OCI-LY7 (cell line): ENCODE measurements around the gene CCL27. TPM values are rescaled to one million over a fixed set of nuclear protein-coding genes. Genes with fewer than 3 reads are reported as not detected.

ENCODE experiments used
- BruUV-seq: library from RNA; stranded (reverse); fragments of 400-500 nt; replicated peaks from 2 replicates; lab custom pipeline; 2021; lab: Mats Ljungman, UMichigan
- CTCF ChIA-PET: fragments of 300-600 bp; sonication (Branson Sonifier 250); formaldehyde crosslinking; loops from one replicate; lab custom pipeline; 2022; ENCODE audit warnings: antibody characterized with exemption; ENCODE audit not compliant: unreplicated experiment; lab: Charles Lee
- POLR2A ChIA-PET: fragments of 300-600 bp; sonication (Branson Sonifier 250); formaldehyde crosslinking; loops from one replicate; lab custom pipeline; 2022; ENCODE audit warnings: antibody characterized with exemption; lab: Charles Lee
- DNase-seq: peaks from one replicate; pipeline ENCODE4 v3.0.0-alpha.2; 2015; ENCODE audit warnings: low spot score
- H2AFZ ChIP-seq: fragments of 200-600 bp; sonication (generic), shearing (Covaris generic); 2 replicates; pipeline ENCODE4 v1.6.1; 2014; ENCODE audit warnings: mild to moderate bottlenecking, antibody characterized with exemption, low read length, moderate library complexity
- H3K27ac ChIP-seq: fragments of 200-600 bp; sonication (generic); 2 replicates; pipeline ENCODE4 v1.5.1; 2014; ENCODE audit warnings: mixed run types, low read depth, mild to moderate bottlenecking, moderate library complexity, low read length, inconsistent platforms; ENCODE audit not compliant: poor library complexity, severe bottlenecking
- H3K36me3 ChIP-seq: fragments of 200-600 bp; sonication (generic); 2 replicates; pipeline ENCODE4 v1.6.1; 2014; ENCODE audit warnings: mild to moderate bottlenecking, antibody characterized with exemption, low read length, moderate library complexity, mixed read lengths; ENCODE audit not compliant: insufficient read depth
- H3K4me1 ChIP-seq: fragments of 200-600 bp; sonication (generic); 2 replicates; pipeline ENCODE4 v1.5.1; 2014; ENCODE audit warnings: mild to moderate bottlenecking, low read length; ENCODE audit not compliant: insufficient read depth, poor library complexity, severe bottlenecking
- H3K4me2 ChIP-seq: fragments of 200-600 bp; sonication (generic); 2 replicates; pipeline ENCODE4 v1.6.1; 2014; ENCODE audit warnings: mild to moderate bottlenecking, low read length
- H3K4me3 ChIP-seq: fragments of 200-600 bp; sonication (generic); 2 replicates; pipeline ENCODE4 v1.5.1; 2014; ENCODE audit warnings: mild to moderate bottlenecking, low read depth, low read length; ENCODE audit not compliant: poor library complexity, severe bottlenecking
- H3K79me2 ChIP-seq: fragments of 200-600 bp; sonication (generic); 2 replicates; pipeline ENCODE4 v1.6.1; 2016; ENCODE audit warnings: low read depth, mild to moderate bottlenecking, low read length, moderate library complexity, mixed read lengths; ENCODE audit not compliant: insufficient read depth
- H3K9me2 ChIP-seq: fragments of 200-600 bp; sonication (generic); 2 replicates; pipeline ENCODE4 v1.6.1; 2016; ENCODE audit warnings: mild to moderate bottlenecking, low read length, mixed read lengths; ENCODE audit not compliant: insufficient read depth
- H3K9me3 ChIP-seq: fragments of 200-600 bp; sonication (generic); 2 replicates; pipeline ENCODE4 v1.6.1; 2014; ENCODE audit warnings: mild to moderate bottlenecking, mixed run types, low read length, mixed read lengths
- H4K20me1 ChIP-seq: fragments of 200-600 bp; sonication (generic); 2 replicates; pipeline ENCODE4 v1.6.1; 2014; ENCODE audit warnings: mild to moderate bottlenecking, antibody characterized with exemption, low read length, moderate library complexity, mixed read lengths; ENCODE audit not compliant: insufficient read depth
- CTCF ChIP-seq: fragments of 200-600 bp; sonication (generic); conservative IDR thresholded peaks from 2 replicates; pipeline ENCODE4 v1.5.1; 2014; ENCODE audit warnings: mild to moderate bottlenecking, antibody characterized with exemption, low read length, moderate library complexity, mixed read lengths
- EZH2phosphoT487 ChIP-seq: fragments of 200-600 bp; sonication (generic); IDR thresholded peaks from 2 replicates; pipeline ENCODE4 v1.6.1; 2018; ENCODE audit warnings: low read depth, borderline replicate concordance, mild to moderate bottlenecking, mixed run types, antibody characterized with exemption, low read length, moderate library complexity, mixed read lengths
- intact Hi-C: fragments of 100-400 bp; cut with micrococcal nuclease; formaldehyde crosslinking; loops from one replicate; pipeline ENCODE4 v1.10.0; 2022; ENCODE audit not compliant: unreplicated experiment
- total RNA-seq, 2 experiments: library from RNA; depleted of rRNA in 1 of 2; stranded (reverse); fragments of >200 nt in 1 of 2; shearing (Covaris generic) in 1 of 2; gene quantifications; 2 replicates each; pipeline ENCODE4 v1.2.3, GENCODE V29; 2014 to 2022

CCL27 gene
- total RNA-seq, 2 experiments from 2014 or later, result 0.42 TPM; not detected in 1

- no peaks in the 10 kb centered on the region for H3K9me3 ChIP-seq
- no peak for TF ChIP-seq CTCF
- TF ChIP-seq EZH2phosphoT487, result no peak
- no peak overlapping the region for H3K4me3 ChIP-seq
- no peak overlapping the region for H3K4me2 ChIP-seq
- no TSS peak for BruUV-seq
- ChIA-PET POLR2A (interaction anchor here (0.9 kb wide), 1 partner anchor 17 kb away, joined by 3 read pairs; no protein-coding TSS in a partner anchor), CTCF (no interaction called here)
- DNase-seq, result no peak
- 0 out of 2 replicates have a peak, but pooled peaks cover 5% of the 10 kb centered on the region for H4K20me1 ChIP-seq
- H3K27ac ChIP-seq, result no peak overlapping the region
- intact Hi-C loops, result no loop called here
- H2AFZ ChIP-seq, result no peak overlapping the region
- no peaks in the 10 kb centered on the region for H3K9me2 ChIP-seq
- peaks cover 3% of the 10 kb centered on the region; the same call in 1 of the 2 replicates for H3K79me2 ChIP-seq
- peaks cover 17% of the 10 kb centered on the region; the same call in 1 of the 2 replicates for H3K36me3 ChIP-seq
- peaks cover 8% of the 10 kb centered on the region for H3K4me1 ChIP-seq
These were observed 31.9 kb downstream of the CCL27 start for GRCh38 chr9:34630402-34631154.

- ChIA-PET POLR2A (interaction anchor here (1.2 kb wide), 1 partner anchor 17 kb away, joined by 3 read pairs; the partner anchor contains the start of gene GALT), CTCF (no interaction called here)
- Histone ChIP-seq H2AFZ (no peak overlapping the region), H3K9me3 (no peaks in the 10 kb centered on the region), H3K9me2 (no peaks in the 10 kb centered on the region), H3K4me2 (no peak overlapping the region), H4K20me1 (0 out of 2 replicates have a peak, but pooled peaks cover 5% of the 10 kb centered on the region), H3K36me3 (peaks cover 5% of the 10 kb centered on the region; the same call in 1 of the 2 replicates), H3K79me2 (no peaks in the 10 kb centered on the region), H3K4me3 (no peak overlapping the region), H3K4me1 (no peaks in the 10 kb centered on the region), H3K27ac (no peak overlapping the region)
- no peak for TF ChIP-seq EZH2phosphoT487
- TF ChIP-seq CTCF, result no peak
- intact Hi-C loops, result no loop called here
- BruUV-seq, result no TSS peak
- no peak for DNase-seq
These were observed 33.0 kb downstream of the CCL27 start for GRCh38 chr9:34629491-34629808.
